Uterus (tissue), 2 donors: Measurements from ENCODE around the gene TTC17.

ENCODE experiments used
- POLR2A ChIP-seq, 2 donors: fragments of 450-650 bp; IDR thresholded peaks; one replicate each; pipeline ENCODE4 v1.6.1; 2016; ENCODE audit warnings: antibody characterized with exemption in 2 of 2, mild to moderate bottlenecking in 1 of 2, moderate library complexity in 1 of 2
- TF ChIP-seq, protein P1 (sequence below), 4 experiments: fragments of 200-600 bp in 2 of 4; fragments of 450-650 bp in 2 of 4; sonication (generic) in 2 of 4; IDR thresholded peaks; one replicate each; pipeline ENCODE4 v1.5.1; 2016 to 2019; ENCODE audit warnings: antibody characterized with exemption in 4 of 4, mild to moderate bottlenecking in 2 of 4, moderate library complexity in 1 of 4

DNA sequence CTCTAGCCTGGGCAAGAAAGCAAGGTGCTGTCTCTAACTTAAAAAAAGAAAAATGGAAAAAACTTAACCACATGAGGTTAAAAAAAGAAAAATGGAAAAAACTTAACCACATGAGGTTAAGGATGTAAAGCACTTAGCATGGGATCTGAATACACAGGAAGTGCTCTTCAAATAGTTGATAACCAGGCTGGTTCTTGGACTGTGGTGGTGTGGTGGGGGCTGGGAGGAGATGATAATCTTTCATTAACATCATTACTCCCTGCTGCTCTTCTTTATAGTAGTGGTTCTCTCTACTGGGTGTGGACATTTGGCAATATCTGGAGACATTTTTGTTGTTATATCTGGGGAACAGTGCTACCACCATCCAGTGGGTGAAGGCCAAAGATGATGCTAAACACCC lies 88.4 kb downstream of the TTC17 start:
- TF ChIP-seq, protein P1, sequence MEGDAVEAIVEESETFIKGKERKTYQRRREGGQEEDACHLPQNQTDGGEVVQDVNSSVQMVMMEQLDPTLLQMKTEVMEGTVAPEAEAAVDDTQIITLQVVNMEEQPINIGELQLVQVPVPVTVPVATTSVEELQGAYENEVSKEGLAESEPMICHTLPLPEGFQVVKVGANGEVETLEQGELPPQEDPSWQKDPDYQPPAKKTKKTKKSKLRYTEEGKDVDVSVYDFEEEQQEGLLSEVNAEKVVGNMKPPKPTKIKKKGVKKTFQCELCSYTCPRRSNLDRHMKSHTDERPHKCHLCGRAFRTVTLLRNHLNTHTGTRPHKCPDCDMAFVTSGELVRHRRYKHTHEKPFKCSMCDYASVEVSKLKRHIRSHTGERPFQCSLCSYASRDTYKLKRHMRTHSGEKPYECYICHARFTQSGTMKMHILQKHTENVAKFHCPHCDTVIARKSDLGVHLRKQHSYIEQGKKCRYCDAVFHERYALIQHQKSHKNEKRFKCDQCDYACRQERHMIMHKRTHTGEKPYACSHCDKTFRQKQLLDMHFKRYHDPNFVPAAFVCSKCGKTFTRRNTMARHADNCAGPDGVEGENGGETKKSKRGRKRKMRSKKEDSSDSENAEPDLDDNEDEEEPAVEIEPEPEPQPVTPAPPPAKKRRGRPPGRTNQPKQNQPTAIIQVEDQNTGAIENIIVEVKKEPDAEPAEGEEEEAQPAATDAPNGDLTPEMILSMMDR (IDR thresholded peaks at IDR 0.05), result no peak
- TF ChIP-seq POLR2A (IDR thresholded peaks at IDR 0.05), result no peak
